NOMO-1 treated with dmso at 0.1 percent for 144 hours (cell line): ENCODE results near the gene EDEM3.
"Not testable (repeated sequence)": the region's sequence is repeated elsewhere in the genome, so short reads cannot be mapped to it uniquely, and the experiment has no call there.

Source experiments
- DNase-seq: peaks from one replicate; lab custom pipeline; 2025; ENCODE audit not compliant: unreplicated experiment; lab: John Stamatoyannopoulos, UW

EDEM3 gene, protein sequence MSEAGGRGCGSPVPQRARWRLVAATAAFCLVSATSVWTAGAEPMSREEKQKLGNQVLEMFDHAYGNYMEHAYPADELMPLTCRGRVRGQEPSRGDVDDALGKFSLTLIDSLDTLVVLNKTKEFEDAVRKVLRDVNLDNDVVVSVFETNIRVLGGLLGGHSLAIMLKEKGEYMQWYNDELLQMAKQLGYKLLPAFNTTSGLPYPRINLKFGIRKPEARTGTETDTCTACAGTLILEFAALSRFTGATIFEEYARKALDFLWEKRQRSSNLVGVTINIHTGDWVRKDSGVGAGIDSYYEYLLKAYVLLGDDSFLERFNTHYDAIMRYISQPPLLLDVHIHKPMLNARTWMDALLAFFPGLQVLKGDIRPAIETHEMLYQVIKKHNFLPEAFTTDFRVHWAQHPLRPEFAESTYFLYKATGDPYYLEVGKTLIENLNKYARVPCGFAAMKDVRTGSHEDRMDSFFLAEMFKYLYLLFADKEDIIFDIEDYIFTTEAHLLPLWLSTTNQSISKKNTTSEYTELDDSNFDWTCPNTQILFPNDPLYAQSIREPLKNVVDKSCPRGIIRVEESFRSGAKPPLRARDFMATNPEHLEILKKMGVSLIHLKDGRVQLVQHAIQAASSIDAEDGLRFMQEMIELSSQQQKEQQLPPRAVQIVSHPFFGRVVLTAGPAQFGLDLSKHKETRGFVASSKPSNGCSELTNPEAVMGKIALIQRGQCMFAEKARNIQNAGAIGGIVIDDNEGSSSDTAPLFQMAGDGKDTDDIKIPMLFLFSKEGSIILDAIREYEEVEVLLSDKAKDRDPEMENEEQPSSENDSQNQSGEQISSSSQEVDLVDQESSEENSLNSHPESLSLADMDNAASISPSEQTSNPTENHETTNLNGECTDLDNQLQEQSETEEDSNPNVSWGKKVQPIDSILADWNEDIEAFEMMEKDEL

DNA sequence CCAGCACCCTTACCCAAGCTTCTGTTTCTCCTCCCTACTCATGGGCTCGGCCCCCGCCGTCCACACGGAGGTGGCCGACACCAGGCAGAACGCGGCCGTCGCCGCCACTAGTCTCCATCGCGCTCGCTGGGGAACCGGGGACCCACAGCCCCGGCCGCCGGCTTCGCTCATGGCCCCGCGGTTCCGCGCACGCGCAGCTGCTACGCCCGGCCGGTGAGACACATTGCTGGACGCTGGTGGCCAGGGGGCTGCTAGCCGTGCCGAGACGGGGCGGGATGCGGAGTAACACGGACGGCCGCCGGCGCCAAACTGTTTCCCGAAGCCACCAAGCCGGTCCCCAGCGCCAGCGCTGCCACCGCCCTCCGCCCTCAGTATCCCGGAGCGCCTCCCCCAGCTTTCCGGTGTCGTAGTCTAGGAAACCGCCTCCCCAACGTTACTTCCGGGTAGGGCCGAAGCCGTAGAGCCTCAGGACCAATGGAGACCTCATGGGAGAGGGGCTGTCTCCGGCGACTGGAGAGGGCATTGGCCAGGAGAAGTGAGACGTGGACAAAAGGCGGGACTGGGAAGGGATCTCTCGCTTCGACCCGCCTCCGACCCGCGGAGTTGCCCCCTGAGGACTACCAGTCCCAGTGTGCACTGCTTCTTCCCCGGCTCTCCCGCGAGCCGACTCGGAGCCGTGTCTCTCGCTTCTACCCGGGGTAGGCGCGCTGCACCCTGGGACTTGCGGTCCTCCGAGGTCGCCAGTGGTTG is at the start of gene EDEM3:
Gene EDEM3, minus strand, starts transcription at position 383 of the 750 bp plus-strand sequence. Its CDS starts 212 bp downstream, at position 171.
- peak; percentile 100 for DNase-seq

DNA sequence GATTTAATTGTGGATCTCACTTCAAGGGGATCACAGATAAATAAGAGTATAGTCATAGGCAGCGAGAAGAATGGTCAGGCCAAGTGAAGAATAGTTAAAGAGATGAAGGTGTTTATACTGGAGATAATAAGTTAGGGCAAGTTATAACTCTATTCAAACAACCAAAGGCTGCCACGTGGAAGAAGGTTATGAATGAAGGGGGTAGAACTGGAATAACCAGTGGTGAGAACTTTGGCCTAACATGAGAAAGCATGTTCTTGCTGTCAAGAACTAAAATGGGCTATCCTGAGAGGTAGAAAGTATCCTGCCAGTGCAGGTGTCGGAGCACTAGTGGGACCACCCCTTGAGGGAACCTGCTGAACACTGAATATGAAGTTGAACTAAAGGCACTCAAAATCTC is 49.6 kb upstream of the EDEM3 start:
- DNase-seq, result no peak

DNA sequence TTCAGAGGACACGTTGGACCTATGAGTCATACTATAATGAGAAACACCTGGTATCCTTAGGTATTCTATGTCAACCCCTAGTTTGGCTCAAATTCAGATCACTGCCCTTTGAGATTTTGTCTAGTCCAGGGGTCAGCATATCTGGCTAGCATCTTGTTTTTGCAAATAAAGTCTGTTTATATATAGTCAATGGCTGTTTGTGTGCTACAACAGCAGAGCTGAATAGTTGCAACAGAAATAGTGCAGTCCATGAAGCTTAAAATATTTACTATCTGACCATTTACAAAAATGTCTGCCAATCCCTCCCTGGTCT is 48.5 kb upstream of the EDEM3 start:
- DNase-seq, result no peak

DNA sequence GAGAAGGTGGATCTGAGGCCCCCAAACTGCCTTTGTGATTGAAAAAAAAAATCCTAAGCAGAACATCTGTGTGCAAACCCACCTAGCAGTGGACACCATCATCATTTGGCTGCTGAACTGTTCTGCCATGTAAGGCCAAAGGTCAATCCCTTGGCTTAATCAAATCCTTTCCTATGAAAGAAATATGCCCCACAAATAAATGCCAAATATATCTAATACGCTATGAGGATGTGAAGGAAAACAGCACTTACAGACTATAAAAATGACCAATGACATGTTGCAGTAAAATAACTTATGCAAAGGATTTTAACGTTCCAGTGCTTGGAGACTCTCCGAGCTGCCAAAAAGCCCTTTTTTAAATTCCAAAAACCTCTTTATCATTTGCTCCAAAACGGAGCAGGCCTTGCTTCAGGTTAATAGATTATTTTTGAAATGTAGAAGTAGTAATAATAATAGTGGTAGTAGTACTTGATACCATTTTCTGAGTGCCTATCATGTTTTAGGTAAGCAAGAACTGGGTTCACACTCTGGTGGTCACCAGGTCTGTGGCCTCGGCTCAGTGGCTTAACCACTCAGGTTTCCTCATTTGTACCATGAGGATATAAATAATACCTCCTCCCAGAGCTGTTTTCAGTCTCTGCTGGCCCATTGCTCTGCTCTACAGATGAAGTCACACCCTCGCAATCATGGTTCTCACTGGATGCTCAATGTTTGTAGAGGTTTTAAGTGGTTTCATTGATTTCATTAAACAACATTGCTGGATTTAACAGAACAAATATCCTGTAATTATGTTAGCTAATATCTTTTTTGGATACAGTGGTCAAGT is 47.9 kb upstream of the EDEM3 start:
- DNase-seq, result no peak

DNA sequence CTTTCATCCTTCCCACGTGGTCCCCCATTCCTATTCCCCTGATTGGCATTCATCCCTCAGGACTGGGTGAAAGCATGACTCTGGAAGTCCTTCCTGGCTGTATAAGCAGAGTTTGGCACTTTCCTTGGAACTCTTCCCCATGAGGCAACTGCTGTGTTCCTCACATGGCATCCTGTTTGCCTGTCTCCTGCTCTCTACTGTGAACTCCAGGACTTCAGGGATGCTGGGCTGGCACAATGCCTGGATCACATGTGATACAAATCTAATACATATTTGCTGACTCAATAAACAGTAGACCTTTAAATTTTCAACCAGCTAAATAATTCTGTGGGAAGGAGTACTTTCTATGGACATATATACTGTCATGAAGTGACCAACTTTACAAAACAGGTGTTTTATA is 46.8 kb upstream of the EDEM3 start:
- no peak for DNase-seq

DNA sequence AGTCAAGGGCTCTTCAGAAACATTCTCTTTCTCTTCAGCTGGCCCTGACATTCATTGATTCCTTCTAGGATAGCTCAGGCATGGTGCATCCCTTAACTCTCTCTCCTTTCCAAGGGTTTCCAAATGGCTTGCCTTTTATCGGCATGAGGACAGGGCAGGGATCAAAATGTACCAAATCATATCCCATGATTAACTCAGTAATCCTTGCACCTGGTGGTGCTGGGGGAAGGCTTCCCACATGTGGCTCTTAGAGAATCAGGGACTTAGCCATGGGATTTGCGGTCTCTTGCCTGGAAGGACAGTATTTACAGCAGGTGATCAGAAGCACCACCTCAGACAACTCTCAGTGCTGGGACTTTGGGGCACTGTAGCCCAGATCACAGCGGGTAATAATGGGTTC is 46.2 kb upstream of the EDEM3 start:
- no peak for DNase-seq

DNA sequence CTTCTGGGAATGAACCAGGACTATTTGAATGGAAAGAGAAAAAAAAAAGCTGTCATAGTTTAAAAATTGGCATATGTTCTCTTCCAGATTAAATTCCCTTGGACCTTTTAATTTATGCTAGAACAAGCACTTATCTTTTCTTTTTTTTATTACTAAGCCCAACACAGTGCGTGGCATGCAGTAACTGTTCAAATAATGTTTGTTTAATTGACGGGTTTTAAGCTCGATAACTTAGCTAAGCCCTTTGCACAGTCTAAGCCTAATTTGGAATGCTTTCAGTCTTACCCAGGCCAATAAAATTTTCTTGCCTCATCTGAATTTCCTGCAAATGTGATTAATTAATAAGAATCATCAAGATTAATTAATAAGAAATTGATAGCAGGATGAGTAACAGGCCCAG is 39.3 kb upstream of the EDEM3 start:
- DNase-seq, result no peak

DNA sequence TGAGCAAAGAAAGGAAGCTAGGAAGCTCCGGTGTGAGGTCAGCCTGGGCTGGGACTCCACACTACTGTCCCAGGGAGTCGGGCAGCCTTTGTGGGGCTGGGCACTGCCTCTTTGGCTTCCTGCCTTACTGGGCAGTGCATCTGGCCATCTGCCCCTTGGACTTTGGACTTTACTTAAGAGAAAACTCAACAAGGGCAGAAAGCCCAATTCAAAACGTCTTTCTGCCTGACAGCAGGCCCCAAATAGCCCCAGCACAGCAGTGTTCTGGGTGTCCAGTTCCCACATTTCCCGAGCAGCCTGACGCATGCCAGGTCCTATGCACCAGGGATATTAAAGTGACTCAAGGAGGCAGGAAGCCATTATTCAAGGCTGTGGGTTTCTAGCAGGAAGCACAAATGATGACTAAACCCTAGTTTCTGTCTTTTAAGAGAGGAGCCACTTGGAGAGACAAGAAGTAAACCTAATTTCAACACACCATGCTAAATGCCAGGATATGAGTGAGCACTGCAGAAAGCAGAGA is 37.9 kb upstream of the EDEM3 start:
- DNase-seq, result peak; percentile 83

DNA sequence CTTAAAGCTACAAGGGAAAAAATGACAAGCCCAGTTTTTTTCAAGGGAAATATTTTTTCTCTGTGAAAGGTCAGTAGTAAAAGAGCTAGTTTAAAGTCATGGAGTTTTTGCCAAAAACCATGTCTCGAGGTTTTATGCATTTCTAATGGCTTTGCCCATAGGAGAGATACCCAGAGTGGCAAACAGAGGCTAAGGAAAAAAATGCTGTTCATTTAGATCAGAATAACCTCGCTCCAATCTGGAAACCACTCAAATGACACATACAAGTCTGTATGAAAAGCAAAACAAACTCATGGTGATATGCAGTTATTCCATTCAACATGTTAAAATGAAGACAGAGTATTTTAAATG is 36.9 kb upstream of the EDEM3 start:
- DNase-seq, result no peak

DNA sequence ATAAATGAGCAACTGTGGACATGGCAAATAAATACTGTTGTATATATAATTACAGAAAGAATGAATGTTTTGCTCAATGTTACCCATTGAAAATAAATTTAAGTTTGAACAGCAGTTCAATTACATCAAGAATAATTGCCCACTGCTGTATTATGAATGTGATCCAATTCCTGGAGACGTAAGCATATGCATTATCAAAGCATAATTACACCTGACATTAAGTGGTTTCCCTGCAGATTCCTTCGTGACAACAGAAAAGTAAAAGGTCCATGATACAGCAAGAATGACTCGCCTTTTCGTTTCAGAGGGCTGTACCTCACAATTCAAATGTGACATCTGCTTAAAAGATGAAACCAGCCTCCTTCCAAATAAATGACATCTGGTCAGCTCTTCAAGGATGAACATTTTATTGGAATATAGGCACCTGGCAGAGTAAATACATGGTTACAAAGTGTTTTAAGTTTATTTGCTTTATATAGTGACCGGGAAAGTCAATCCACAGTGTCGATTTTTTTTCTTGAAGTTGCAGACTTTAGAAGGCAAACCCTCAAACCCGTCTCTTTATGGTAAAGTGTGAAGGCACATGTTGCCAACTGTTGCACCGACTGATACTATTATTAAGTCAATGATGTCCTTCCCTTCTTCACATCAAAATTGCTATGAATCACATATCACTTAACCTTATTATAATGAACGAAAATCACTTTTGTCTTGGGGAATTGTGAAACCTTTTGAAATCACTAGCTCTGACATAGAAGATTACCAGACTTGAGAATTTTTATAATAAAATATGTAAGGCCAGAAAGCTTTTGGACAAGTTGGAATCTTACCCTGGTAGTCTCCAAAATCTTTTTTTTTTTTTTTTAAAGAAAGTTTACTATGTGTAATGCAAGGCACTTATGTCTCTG is 36.2 kb upstream of the EDEM3 start:
- DNase-seq, result no peak

DNA sequence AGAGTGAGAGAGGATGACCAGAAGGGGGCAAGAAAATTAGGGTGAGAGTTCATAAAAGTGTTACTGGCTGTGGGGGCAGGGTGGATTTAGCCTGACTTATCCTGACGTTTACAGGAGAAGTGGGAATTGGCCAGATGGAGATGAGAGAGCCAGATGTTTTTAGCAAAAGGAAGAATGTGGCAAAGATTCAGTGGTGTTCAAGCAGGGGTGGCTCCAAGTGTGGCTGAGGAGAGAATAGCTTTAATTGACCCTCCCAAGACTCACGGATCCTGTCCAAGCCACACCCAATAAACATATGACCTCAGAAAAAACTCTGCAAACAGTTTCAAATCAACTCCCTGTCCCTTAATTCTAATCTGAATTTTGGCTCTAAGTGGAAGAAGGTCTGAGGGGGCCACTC is 35.2 kb upstream of the EDEM3 start:
- no peak for DNase-seq

DNA sequence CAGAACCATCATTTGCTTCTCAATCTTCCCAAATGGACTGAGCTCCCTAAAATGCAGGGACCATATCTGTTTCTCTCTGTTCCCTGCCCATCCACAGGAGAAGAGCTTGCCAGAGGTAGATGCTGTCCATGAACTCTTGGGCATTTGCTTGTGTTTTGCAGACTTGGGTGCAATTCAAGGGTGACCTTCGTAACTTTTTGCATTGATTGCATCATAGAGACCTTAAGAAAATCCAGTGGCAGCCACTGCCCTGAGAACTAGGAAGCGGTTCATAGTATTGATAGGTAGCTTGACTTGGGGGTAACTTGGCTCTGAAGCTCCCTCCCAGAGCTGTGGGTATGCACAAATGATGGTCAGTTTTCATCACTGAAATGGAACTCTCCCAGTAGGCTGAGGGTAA is 34.3 kb upstream of the EDEM3 start:
- DNase-seq, result peak; percentile 16

DNA sequence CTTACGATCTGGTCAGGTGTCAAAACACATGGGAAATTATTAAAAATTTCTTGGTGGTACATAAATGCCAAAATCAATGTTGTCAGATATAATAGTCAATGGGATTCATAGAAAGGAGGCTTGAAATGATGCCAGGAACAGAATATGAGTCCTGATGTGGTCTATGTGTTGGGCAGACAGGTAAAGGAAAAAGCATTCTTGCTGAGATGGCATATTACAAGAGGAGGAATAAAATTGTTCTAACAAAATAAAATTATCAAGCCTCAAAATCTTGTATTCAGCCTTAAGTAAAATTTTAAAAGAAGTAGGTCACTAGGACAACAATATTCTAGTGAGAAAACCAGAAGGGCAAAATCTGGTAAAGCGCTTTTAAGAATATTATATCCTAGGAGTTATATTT is 30.9 kb upstream of the EDEM3 start:
- no peak for DNase-seq

DNA sequence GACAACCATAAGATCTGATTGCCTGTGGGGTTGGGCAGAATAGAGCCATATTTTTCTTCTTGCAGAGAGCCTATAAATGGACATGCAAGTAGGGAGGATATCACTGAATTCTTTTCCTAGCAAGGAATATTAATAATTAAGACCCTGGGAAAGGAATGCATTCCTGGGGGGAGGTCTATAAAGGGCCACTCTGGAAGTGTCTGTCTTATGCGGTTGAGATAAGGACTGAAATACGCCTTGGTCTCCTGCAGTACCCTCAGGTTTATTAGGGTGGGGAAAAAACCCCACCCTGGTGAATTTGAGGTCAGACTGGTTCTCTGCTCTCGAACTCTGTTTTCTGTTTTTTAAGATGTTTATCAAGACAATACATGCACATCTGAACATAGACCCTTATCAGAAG is 29.1 kb upstream of the EDEM3 start:
- DNase-seq, result not testable (repeated sequence)

DNA sequence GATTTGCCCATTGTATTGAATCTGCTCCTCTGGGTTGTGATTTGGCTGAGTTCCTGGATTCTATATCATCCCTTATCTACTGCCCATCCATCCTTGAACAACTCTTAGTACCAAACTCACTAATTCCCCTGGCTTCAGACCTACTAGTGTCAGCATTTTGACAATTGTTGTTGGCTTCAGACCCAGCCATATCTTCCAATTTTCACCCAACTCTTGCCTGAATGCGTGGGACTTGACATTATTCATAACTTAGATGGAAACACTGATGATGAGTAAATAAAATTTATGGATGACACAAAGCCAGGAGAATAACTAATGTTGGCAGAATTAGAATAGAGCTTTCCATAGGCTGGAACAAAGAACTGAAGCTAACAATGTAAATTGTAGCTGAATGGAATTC is 27.3 kb upstream of the EDEM3 start:
- DNase-seq, result no peak

DNA sequence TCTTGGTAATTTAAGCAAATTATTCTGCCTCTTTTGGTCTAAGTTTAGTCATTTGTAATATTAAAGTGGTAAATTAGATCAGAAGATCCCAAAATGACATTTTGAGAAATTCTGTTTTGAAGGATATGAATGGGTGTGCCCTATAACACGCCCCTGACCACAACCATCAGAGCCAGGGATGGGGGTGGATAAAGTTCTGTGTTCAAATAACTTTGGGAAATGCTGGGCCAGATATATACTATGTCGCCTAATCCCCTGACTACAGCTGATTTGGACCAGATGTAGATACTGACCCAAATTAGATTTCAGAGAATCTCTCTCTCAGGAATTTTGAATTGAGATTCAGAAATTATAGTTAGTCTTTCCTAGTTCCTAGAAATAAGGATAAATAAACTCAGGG is 21.2 kb upstream of the EDEM3 start:
- DNase-seq, result no peak

DNA sequence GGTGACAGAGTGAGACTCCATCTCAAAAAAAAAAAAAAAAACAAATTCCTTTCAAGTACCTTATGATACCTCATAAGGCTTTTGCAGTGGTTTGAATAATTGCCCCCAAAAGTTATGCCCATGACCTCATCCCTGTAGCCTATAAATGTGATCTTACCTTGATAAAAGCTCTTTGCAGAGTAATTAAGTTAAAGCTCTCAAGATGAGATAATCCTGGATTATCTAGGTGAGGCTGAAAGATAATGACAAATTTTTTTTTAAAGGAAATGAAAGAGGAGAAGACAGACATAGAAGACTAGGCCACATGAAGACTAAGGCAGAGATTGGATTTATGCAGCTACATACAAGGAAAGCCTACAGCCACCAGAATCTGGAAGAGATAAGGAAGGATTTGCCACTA is 20.7 kb upstream of the EDEM3 start:
- no peak for DNase-seq

DNA sequence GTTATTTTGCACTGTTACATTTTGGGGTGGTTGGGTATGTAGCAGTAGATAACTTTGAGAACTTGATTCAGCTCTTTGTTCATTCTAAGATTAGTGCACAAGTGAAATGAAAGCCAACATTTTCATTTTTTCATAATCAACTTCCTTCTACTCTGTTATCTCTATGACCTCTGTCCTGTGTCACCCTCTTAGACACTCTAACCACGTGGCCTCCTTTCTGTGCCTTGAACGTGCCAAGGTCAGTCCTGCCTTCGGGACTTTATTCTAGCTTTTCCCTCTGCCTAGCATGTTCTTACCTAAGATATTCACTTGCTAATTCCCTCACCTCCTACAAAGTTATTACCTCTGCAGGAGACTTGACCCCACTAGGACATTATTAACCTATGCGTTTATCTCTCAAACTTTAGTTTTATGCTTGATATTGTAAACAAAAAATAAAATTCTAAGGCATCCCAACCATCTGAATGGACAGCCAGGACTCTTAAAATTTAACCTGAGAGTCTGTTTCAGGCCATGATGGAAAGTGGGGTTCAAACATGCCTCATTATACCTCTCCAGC is 19.2 kb upstream of the EDEM3 start:
- DNase-seq, result no peak

DNA sequence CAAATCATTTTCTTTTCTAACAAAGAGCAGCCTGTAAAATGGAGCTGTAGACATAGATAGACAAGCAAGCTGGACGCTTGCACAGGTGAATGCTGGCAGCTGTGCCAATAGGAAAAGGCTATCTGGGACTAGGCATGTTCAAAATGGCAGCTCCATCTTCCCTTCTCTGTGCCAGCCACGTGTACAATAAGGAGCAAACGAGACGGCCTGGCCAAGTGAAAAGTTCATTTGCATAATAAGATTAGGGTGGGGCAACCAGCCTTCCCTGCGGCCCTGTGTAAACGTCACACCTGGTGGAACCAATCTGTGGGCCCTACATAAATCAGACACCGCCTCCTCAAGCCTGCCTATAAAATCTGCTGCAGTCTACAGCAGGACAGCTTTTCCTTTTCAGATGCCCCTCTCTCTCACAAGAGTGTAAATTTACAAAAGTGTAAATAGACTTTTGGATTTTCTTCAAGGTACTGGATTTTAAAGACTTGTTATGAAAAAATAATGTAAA is 16.6 kb upstream of the EDEM3 start:
- no peak for DNase-seq
